ENCODE measurements around the gene ANP32D.

- TF ChIP-seq CTCF (IDR thresholded peaks at IDR 0.05) (no peak), REST (IDR thresholded peaks at IDR 0.05; ENCODE audit: insufficient read depth in 1 of 2, low read depth in 2 of 2, low read length in 1 of 2) (no peak), POLR2AphosphoS5 (IDR thresholded peaks at IDR 0.05; ENCODE audit: low read depth, low read length) (no peak), SIN3A (IDR thresholded peaks at IDR 0.05; ENCODE audit: borderline replicate concordance, insufficient read depth, low read depth, low read length) (no peak), TCF7L2 (IDR thresholded peaks at IDR 0.05; ENCODE audit: low read depth, low read length) (no peak)
These were observed 31.3 kb upstream of the ANP32D start for GRCh38 chr12:48441069-48441468.

Measured in Panc1 (cell line).